GM19324 (cell line): ENCODE data around the gene ESPNL.
A peak's percentile ranks its signal among the peaks of the same experiment; 100 is the strongest.

Experiments
- ATAC-seq: cut with Tn5 transposase; IDR thresholded peaks from one replicate; pipeline ENCODE4 v1.9.1; 2021; ENCODE audit warnings: mild to moderate bottlenecking, moderate library complexity; ENCODE audit not compliant: unreplicated experiment, low FRiP score

The ESPNL gene

DNA sequence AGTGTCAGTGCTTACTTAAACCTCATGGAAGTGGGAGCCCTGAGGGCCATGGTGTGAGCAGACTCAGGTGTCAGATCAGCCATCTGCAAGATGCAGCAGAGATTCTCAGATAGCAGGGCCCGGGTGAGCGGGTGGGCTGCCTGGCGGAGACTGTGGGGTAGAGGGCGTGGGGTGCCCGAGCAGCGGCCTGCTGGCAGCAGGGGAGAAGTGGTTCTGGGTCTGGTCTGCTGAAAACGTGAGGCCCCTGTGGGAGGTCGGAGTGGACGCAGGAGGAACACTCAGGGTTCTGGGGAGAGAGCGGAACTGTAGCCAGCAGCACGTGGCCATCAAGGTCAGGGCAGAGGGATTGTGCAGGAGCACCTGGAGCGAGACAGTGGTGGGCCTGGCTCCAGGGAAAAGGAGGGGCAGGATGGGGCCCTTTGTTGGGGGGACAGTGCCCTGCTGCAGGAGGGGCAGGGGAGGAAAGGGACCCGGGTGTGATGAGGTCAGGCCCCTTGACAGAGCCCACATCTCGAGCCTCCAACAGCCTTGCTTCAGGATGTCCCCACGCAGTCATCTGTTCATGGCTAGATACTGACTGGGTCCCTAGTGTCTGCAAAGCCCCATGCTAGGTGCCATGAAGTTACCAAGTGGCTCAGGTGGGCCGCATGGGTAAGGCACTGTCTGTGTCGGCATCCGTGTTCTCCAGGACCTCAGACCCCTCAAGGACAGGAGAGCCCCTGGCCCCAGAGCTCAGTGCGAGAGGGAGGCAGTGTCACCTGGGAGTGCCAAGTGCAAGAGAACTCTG is 2.7 kb upstream of the ESPNL start:
- no peak for ATAC-seq

DNA sequence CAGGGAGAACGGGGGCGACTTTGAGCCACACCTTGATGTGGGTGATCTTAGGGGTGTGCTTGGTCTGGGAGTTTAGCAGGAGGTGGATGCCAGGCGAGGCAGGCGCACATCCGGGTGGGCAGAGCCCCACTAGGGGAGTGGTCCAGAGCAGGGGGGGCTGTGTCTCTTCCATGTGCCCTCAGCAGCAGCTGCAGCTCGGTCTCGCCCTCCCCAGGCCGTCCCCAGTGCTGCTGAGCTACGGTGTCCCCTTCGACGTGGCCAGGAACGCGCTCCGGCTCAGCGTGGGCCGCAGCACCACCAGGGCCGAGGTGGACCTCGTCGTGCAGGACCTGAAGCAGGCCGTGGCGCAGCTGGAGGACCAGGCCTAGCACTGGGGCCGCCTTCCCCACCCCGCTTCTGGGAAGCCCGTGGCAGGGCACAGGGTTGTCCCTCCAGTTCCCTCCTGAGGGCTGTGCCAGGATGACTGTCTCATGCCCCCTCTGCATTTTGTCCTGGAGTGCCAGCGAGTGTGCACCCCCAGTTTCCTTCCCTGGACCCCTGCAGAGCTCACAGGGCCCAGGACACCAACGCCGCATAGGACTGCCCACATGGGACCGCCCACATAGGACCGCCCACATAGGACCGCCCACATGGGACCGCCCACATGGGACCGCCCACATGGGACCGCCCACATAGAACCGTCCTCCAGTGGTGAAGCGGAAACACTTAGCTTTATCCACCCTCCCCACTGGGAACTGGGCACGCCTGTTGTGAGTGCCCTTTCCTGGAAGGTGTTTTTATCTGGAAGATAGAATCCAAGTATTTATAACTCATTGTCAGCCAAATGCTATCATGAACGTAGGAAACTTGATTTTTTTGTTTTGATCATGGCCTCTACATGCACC is 1.9 kb upstream of the ESPNL start:
- peak; percentile 67 for ATAC-seq

DNA sequence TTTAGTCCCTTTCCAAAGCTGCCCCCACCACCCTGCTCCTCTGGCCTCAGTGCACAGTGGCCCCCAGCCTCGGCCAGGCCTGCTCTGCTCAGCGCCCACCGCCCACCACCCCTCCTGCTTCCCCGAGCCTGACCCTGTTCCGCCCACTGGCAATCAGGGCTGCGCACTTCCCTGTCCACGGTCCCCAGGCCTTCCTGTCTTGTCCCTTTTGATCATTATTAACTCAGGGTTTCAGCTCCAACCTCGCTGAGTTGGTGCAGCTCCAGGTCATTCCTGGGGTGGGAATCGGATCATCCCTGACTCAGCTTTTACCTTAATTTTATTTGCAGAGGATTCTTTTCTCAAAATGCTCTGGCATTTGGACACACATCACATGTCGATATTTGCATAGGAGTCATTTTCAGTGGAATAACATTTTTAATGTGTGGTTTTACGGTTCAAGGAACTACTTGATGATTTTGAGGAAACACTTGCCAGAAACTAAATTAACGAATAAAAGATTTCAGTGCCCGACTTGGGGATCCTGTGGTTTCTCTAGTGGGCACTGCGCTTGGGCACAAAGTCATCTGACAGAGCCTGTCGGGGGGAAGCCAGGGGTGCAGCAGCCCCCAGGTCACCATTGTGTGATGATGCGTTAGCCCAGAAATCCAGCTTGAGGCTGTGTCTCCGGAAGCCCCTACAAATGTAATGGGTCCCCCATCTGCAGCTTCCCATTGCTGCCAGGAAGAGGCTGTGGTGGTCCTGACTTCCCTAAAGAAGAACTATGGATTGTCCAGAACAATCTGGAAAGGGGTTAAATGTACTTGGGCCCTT is 1.0 kb upstream of the ESPNL start:
- peak; percentile 8 for ATAC-seq

DNA sequence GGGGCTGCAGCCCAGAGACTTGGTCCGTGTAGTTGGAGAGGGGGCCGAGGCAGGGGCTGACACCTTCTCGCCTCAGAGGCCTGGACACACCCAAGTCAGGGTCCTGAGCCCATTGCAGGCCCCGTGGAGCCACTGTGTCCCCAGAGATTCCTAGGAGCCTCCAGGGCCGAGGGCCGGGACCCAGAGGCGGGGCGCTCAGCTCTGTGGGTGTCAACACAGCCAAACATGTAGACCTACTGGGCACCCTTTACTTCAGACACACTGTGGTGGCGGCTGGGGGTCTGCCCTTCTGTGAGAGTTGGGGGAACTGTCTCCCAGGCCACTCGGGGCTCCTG is 459 bp upstream of the ESPNL start:
- ATAC-seq, result no peak

DNA sequence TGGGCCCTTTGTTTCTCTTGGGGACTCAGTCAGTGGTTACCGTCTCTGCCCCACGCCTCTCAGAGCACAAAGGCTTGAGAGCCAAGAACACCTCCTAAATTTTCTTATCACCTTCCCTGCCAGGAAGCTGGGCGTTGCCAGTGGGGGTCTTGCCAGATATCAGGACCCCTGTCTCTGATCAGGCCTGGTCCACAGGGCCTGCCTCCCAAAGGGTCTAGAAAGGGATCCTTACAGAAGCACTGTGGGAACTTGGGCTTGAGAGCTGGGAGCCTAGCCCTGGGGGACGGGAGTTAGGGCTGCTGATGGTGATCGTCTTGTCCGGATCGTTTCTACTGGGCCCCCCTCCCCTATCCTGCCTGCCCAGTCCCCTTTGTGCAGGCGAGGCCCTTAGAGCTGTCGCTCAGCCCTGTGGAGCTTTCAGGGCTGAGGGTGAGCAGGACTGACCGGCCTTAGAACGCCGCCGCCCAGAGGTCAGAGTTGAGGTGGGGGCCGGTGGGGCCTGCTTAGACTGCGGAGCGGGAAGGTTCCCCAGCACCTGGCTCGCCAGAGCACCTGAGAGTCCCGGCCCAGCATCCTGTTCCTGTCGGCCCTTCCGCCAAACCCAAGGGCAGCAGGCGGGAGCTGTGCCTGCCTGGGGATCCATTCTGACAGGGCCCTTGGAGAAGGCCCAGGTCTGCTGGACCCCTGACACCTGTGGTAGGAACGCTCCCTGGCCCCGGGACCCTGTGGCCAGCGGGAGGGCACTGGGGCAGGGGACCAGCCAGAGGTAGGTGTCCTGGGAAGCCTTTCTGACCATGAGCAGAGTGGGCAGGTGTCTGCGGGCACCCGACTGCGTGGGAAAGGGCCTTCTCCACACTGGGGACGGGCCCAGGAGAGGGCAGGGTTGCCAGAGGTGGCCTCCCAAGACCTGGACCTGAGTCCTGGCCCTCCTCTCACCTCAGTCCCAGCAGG is 956 bp downstream of the ESPNL start:
- no peak for ATAC-seq

DNA sequence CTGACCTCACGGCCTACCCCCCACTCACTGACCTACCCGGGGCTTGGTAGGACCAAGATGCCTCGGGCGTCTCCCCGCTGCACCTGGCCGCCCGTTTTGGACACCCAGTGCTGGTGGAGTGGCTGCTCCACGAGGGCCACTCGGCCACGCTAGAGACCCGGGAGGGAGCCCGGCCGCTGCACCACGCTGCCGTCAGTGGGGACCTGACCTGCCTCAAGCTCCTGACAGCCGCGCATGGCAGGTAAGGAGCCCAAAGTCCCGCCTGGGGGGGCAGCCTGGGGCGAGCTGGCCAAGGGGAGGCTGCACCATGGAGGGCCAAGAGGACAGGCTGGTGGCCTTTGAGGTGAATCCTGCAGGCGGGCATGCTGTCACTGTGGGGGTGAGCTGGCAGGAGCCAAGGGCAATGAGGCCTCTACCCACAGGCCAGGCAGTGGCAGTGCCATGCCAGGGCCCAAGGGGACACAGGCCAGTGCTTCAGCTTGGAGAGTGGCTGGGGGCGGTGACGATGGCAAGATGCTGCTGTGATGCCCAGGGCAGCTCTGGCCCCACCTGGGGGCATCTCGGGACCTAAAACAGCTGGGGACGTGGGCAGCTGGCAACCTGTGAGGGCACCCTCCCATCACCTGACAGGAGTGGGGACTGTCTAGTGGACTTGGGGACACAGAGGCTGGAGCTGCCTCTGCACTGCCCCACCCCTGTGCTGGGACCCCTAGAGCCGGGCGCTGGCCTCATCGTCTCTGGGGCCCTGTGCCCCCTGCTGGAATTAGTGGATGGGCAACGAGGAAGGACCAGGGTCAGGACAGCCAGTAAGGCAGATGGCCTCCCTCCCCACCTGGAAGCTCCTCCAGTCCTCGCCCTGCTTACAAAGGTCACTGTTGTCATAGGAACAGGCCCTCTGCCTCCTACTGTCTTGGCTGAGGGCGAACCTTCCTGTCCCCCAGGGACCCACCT is 2.0 kb downstream of the ESPNL start:
- no peak for ATAC-seq

DNA sequence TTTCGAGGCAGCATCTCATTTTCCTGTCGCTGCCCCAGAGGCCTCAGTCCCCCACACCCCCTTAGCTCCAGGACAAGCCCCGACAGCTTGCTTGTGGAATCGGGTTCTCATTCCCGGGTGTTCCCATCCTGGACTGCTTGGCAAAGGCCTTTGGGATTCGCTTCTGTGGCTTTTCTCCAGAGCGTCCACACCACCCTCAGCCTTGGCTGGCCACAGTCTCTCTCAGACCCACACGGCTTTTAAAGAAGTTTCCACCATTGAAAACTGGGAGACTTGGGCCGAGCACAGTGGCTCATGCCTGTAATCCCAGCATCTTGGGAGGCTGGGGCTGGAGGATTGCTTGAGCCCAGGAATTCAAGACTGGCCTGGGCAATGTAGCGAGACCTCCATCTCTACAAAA is 2.7 kb downstream of the ESPNL start:
- no peak for ATAC-seq

DNA sequence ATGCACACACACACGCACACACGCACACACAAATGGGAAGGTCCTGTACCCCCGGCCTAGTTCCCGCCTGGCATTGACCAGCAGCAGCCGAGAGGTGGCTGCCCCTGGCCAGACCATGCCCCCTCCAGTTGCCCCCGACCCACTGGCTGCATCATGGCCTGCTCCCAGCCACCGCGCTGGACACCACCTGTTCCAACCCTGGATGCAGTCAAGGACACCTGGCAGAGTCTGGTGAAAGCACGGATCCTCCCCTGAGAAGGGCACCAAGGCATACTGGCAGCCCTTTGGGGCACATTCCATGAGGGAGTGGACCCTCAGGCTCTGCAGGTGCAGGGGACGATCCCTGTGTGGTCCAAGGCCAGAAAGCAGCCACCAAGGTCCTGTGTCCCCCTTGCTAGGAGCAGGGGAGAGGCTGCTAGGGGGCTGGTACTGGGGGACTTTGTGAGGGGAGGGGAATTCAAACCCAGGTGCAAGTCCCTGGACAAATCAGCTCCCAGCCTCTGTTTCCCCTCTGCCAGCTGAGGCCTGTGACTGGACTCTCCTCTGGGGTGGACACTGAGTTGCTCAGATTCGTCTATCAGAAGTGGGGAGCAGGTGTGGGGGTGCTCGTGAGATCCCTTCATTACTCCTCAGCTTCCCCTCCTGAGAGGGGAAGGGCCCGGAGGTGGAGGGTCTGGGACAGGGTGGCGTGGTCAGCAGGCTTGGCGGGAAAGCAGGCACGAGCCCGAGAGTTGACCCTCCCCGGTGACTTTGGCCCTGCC is 3.5 kb downstream of the ESPNL start:
- ATAC-seq, result no peak

DNA sequence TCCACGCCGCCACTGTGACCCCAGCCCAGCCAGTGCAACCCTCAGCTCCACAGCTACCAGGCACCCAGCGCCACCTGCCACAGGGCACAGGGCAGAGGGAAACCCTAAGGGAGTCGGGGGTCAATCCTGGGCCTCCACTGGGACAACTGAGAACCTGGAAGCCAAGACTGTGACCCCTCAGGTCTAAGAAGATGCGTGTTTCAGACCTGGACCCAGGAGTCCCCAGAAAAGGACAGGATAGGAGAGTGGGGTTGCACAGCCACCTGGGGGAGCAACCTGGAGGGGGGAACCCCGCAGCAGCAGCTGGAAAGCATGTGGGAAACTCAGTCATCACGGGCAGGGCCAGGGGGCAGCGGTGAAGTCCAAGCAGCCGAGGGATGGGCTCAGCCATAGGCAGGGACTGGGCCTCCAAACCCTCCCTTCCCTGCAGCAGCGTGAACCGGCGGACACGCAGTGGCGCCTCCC is 4.1 kb downstream of the ESPNL start:
- no peak for ATAC-seq

DNA sequence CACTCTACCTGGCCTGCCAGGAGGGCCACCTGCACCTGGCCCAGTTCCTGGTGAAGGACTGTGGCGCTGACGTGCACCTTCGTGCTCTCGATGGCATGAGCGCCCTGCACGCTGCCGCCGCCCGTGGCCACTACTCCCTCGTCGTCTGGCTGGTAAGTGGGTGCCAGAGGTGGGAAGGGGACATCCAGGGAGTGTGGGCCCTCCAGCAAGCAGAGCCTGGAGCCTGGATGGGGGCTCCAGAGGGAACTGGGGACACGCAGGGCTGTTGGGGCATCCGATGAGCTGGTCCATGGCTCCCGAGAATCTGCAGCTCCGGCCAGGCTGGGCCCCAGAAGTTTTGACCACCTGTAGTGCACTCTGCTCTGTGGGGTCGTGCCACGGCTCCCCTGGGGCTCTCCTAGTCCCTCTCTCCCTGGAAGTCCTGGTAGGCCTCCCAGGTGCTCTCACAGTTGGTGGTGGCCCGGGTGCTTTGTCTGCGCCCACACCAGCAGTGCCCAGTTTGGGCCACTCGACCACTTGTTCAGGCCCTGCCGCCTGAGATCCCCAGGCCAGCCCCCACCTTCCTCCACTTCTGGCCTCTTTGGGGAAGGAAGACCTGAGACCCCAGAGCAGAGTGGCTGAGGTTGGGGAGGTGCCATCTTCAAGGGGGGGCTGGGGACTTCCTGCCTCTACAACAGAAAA is 4.7 kb downstream of the ESPNL start:
- ATAC-seq, result no peak

DNA sequence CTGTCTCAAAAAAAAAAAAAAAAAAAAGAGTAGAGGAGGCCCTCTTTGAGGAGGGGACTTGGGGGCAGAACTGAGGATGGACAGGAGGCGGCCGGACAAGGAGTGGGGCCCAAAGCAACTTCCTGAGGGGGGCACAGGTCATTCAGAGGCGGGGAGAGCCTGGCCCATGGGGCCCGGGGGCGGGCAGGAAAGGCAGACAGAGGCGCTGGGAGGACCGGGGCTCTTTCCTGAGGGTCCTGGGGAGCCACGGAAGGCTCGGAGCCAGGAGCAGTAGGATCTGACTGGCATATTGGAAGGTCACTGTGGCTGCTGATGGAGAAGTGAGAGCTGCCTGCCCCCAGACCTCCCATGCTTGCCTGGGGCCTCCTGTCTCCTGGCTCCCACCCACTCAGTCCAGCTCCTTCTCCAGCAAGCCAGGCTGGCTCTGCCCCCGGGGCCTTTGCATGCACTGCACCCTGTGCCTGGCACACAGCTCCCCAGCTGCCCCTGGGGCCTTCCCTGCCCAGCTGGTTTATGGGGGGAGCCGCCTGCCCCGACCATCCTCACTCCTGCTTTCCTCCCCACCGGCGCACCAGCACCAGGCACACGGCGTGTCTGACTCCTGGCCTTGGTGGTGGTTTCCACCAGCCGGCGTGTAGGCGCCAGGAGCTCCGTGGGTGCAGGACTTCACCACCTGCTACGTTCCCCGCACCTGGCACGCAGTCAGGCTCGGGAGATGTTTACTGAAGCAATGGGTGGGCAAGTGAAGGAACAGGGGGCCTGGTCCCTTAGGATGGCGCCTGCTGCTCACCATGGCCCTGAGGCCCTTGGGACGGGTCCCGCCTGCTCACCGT is 5.6 kb downstream of the ESPNL start:
- ATAC-seq, result no peak

DNA sequence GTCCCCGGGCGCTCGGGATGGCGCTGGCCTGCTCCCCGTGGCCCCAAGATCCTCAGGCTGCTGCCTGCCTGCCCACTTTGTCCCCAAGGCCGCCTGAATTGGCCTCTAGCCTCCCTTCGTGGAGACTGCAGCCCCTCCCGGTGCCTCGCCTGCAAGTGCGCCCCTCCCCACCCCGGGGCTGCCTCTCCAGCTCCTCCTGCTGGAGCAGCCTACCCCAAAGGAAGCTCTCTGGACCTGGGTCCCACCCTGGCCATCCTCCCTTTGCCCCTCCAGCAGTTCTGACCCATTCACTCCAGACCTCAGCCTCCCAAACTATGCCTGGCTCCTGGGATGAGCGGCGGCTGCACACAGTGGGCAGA is 6.2 kb downstream of the ESPNL start:
- no peak for ATAC-seq

DNA sequence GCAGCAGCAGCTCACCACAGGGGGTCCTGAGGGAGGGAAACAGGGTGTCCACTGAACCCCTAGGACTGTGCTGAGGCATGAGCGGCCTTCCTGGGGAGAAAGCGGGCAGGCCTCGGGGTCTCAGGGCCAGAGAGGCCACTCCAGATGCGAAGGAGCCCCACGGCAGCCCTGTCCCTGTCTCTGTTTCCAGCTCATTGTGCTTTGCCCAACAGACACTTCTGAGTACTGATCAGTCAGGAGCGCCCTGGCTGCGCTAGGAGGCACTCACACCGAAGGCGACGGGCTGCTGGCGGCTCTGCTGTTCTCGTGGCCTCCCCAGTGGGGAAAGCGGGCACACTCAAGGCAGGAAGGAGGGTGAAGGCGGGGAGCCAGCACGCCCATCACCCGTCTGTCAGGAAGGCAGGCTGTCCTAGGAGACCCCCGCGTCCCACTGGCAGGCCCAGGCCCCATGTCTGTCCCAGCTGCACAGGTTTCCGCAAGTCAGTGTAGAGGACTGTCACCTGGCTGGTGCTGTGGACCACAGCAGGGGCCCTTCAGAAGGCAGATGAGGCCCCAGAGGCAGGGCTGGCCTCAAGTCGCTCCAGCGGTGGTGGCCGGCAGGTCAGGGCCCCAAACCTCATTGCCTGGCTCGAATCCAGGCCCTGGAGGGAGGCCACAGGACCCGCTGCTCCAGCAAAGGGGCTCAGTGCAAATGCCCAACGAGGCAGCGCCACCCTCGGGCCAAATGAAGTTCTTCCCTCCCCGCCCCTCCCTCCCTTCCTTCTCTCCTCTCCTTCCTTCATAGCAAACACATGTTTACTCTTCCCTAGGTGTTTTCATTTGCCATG is 6.8 kb downstream of the ESPNL start:
- ATAC-seq, result no peak

DNA sequence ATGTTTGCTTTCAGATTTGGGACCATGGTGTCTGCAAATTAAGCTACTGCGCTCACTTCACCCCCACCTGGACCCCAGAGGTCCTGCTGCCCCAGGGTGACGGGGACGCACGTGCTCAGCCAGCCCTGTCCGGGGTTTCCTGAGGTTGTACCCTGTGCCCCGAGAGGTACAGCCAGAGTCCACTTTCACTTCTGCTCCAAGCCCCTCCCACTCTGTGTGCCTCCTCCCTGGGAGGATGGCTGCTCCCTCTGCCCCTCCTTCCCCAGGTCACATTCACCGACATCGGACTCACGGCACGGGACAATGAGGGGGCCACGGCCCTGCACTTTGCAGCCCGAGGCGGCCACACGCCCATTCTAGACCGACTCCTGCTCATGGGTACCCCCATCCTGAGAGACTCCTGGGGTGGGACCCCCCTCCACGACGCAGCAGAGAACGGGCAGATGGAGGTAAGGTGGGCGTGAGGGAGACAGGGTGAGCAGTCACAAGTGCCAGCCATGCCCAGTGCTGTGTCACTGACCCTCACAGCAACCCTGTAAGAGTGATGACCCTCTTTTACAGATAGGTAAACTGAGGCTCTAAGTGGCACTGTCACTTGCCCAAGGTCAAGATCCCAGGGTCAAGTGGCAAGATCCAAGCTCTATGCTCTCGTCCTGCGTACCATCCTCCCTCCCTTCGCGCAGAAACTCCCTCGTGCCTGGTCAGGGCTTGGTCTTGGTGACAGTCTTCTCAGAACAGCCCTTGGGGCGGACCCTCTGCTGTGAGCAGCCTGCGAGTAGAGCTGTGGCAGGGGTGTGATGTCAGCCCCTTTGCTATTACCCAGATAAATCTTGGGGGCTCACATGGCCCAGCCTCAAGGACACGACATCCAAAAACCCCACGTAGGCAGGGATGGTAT is 7.6 kb downstream of the ESPNL start:
- ATAC-seq, result peak; percentile 42
